HCT116 (cell line): ENCODE measurements around the gene ADAMTS15. TPM values are rescaled to one million over a fixed set of nuclear protein-coding genes. Genes with fewer than 3 reads are reported as not detected.

Source experiments
- ATAC-seq: fragments of 200-7000 bp; cut with Tn5 transposase; 2 replicates; pipeline ENCODE4 v1.9.1; 2020; ENCODE audit warnings: mild to moderate bottlenecking, moderate library complexity
- BruUV-seq: library from RNA; stranded (reverse); fragments of 400-500 nt; replicated peaks from 2 replicates; lab custom pipeline; 2021; lab: Mats Ljungman, UMichigan
- CTCF ChIA-PET: fragments of 300-600 bp; sonication (Branson Sonifier 250); formaldehyde crosslinking; loops from one replicate; lab custom pipeline; 2021; ENCODE audit warnings: antibody characterized with exemption; lab: Charles Lee
- POLR2A ChIA-PET: fragments of 300-600, 350-600 bp; sonication (Branson Sonifier 250); formaldehyde crosslinking; loops from one replicate; lab custom pipeline; 2021; ENCODE audit warnings: antibody characterized with exemption; lab: Charles Lee
- RAD21 ChIA-PET, 2 experiments: fragments of 300-600 bp; sonication (Branson Sonifier 250); formaldehyde crosslinking; loops; one replicate each; lab custom pipeline; 2023; ENCODE audit warnings: low total read pairs in 2 of 2; ENCODE audit not compliant: uncharacterized antibody in 2 of 2, unreplicated experiment in 2 of 2, low non-redundant PET in 1 of 2; lab: Charles Lee
- DNase-seq: peaks from one replicate; pipeline ENCODE4 v3.0.0-alpha.2; 2010; ENCODE audit warnings: low read depth, low spot score
- H2AFZ ChIP-seq: fragments of 200-600 bp; shearing (Covaris generic), sonication (generic); 2 replicates; pipeline ENCODE4 v1.6.1; 2017; ENCODE audit warnings: low read depth, mixed run types, mixed read lengths, antibody characterized with exemption, low read length; ENCODE audit not compliant: poor library complexity, severe bottlenecking
- H3K27ac ChIP-seq: 2 replicates; pipeline ENCODE4 v1.5.1; 2012; ENCODE audit warnings: low read depth, low read length
- H3K27me3 ChIP-seq: fragments of 200-600 bp; sonication (generic); 2 replicates; pipeline ENCODE4 v1.6.1; 2016; ENCODE audit warnings: mixed run types, low read length, mixed read lengths; ENCODE audit not compliant: insufficient read depth
- H3K36me3 ChIP-seq, 2 experiments: fragments of 200-500 bp in 1 of 2; fragments of 200-600 bp in 1 of 2; sonication (Bioruptor generic) in 1 of 2; sonication (generic) in 1 of 2; 2 replicates each; pipeline versions ENCODE4 v1.5.1 to v1.6.1; 2014 to 2016; ENCODE audit warnings: low read length in 2 of 2, inconsistent platforms in 1 of 2, mixed read lengths in 1 of 2, mixed run types in 1 of 2; ENCODE audit not compliant: insufficient read depth in 2 of 2, control insufficient read depth in 1 of 2
- H3K4me1 ChIP-seq, 2 experiments: fragments of 200-600 bp in 1 of 2; sonication (generic) in 1 of 2; 2 replicates each; pipeline versions ENCODE4 v1.5.1 to v1.6.1; 2012 to 2017; ENCODE audit warnings: low read length in 2 of 2, inconsistent platforms in 1 of 2, mild to moderate bottlenecking in 1 of 2, mixed read lengths in 1 of 2, mixed run types in 1 of 2, moderate library complexity in 1 of 2; ENCODE audit not compliant: insufficient read depth in 2 of 2, control insufficient read depth in 1 of 2
- H3K4me2 ChIP-seq: fragments of 200-600 bp; sonication (generic); 2 replicates; pipeline ENCODE4 v1.6.1; 2017; ENCODE audit warnings: mixed run types, low read length, mixed read lengths
- H3K4me3 ChIP-seq, 2 experiments: fragments of 200-600 bp in 1 of 2; sonication (generic) in 1 of 2; replicated peaks in 1 of 2; 2 replicates each; pipeline ENCODE4 v1.5.1; 2011 to 2016; ENCODE audit warnings: low read length in 2 of 2, control low read depth in 1 of 2, low read depth in 1 of 2, mild to moderate bottlenecking in 1 of 2, mixed read lengths in 1 of 2, mixed run types in 1 of 2
- H3K79me2 ChIP-seq: fragments of 200-600 bp; sonication (generic); 2 replicates; pipeline ENCODE4 v1.6.1; 2017; ENCODE audit warnings: mild to moderate bottlenecking, mixed run types, low read length, moderate library complexity, mixed read lengths; ENCODE audit not compliant: insufficient read depth
- H3K9ac ChIP-seq: fragments of 200-600 bp; sonication (generic); 2 replicates; pipeline ENCODE4 v1.6.1; 2016; ENCODE audit warnings: low read length, mixed read lengths
- H3K9me2 ChIP-seq: fragments of 200-600 bp; sonication (generic), shearing (Covaris generic); 2 replicates; pipeline ENCODE4 v1.6.1; 2017; ENCODE audit warnings: mixed run types, mild to moderate bottlenecking, moderate library complexity; ENCODE audit not compliant: insufficient read depth
- H3K9me3 ChIP-seq, 2 experiments: fragments of 200-500 bp in 1 of 2; fragments of 200-600 bp in 1 of 2; sonication (Bioruptor generic) in 1 of 2; sonication (generic) in 1 of 2; 2 replicates each; pipeline ENCODE4 v1.6.1; 2014 to 2017; ENCODE audit warnings: low read length in 2 of 2, mixed read lengths in 2 of 2, inconsistent platforms in 1 of 2, low read depth in 1 of 2, mild to moderate bottlenecking in 1 of 2, mixed run types in 1 of 2, moderate library complexity in 1 of 2; ENCODE audit not compliant: control insufficient read depth in 1 of 2, insufficient read depth in 1 of 2
- H4K20me1 ChIP-seq: fragments of 200-600 bp; sonication (generic), shearing (Covaris generic); 2 replicates; pipeline ENCODE4 v1.6.1; 2017; ENCODE audit warnings: mixed run types, mild to moderate bottlenecking, moderate library complexity; ENCODE audit not compliant: insufficient read depth
- CBX3 ChIP-seq: IDR thresholded peaks from 2 replicates; pipeline ENCODE4 v1.6.1; 2012; ENCODE audit warnings: low read depth
- CEBPB ChIP-seq: IDR thresholded peaks from 2 replicates; pipeline ENCODE4 v1.6.1; 2012; ENCODE audit warnings: low read depth
- CTCF ChIP-seq, 3 experiments: fragments of 200-600 bp in 1 of 3; sonication (generic) in 1 of 3; IDR thresholded peaks in 2 of 3; conservative IDR thresholded peaks in 1 of 3; 2 replicates each; pipeline ENCODE4 v1.5.1; 2012 to 2017; ENCODE audit warnings: low read depth in 2 of 3, low read length in 2 of 3, antibody characterized with exemption in 1 of 3, borderline replicate concordance in 1 of 3, control low read depth in 1 of 3, mild to moderate bottlenecking in 1 of 3, mixed read lengths in 1 of 3, mixed run types in 1 of 3, moderate library complexity in 1 of 3; ENCODE audit not compliant: insufficient read depth in 1 of 3
- ELF1 ChIP-seq: IDR thresholded peaks from 2 replicates; pipeline ENCODE4 v1.6.1; 2012; ENCODE audit warnings: low read depth, borderline replicate concordance
- EZH2 ChIP-seq: fragments of 200-600 bp; sonication (generic); IDR thresholded peaks from 2 replicates; pipeline ENCODE4 v1.6.1; 2017; ENCODE audit warnings: antibody characterized with exemption, mixed run types
- JUND ChIP-seq: IDR thresholded peaks from 2 replicates; pipeline ENCODE4 v1.6.1; 2012
- POLR2A ChIP-seq: IDR thresholded peaks from 2 replicates; pipeline ENCODE4 v1.7.0; 2011; ENCODE audit warnings: borderline replicate concordance; ENCODE audit not compliant: insufficient read depth, insufficient read length; ENCODE audit errors: extremely low read depth
- POLR2AphosphoS5 ChIP-seq: IDR thresholded peaks from 2 replicates; pipeline ENCODE4 v1.6.1; 2011; ENCODE audit warnings: mild to moderate bottlenecking, low read depth, low read length, moderate library complexity
- SP1 ChIP-seq: IDR thresholded peaks from 2 replicates; pipeline ENCODE4 v1.6.1; 2012; ENCODE audit warnings: low read depth
- SRF ChIP-seq: IDR thresholded peaks from 2 replicates; pipeline ENCODE4 v1.6.1; 2012; ENCODE audit warnings: low read depth
- ZBTB33 ChIP-seq: IDR thresholded peaks from 2 replicates; pipeline ENCODE4 v1.6.1; 2011; ENCODE audit warnings: mild to moderate bottlenecking, low read length, moderate library complexity; ENCODE audit not compliant: insufficient replicate concordance; ENCODE audit errors: extremely low read depth
- intact Hi-C: fragments of 100-400 bp; cut with micrococcal nuclease; formaldehyde crosslinking; loops from 2 replicates; pipeline ENCODE4 v1.10.0; 2022
- total RNA-seq: library from RNA; stranded (reverse); gene quantifications from one replicate; pipeline ENCODE4 v1.2.1, GENCODE V29; 2021; ENCODE audit not compliant: unreplicated experiment

The ADAMTS15 gene
- total RNA-seq, 1 experiment from 2014 or later, result 0.44 TPM

GRCh38 chr11:130514851-130515250, 66.4 kb downstream of the ADAMTS15 start (continued):
- no peak for TF ChIP-seq CTCF (IDR thresholded peaks at IDR 0.05 in 2 of 3, conservative IDR thresholded peaks at IDR 0.05 in 1 of 3; ENCODE audit: borderline replicate concordance in 1 of 3, insufficient read depth in 1 of 3, low read depth in 2 of 3, low read length in 2 of 3)
- TF ChIP-seq CBX3, result no peak

- TF ChIP-seq SP1 (no peak), ELF1 (no peak), EZH2 (no peak), POLR2A (no peak), CEBPB (no peak), JUND (no peak), SRF (no peak), POLR2AphosphoS5 (no peak), ZBTB33 (no peak)
- ChIA-PET RAD21 (no interaction called here), CTCF (no interaction called here), POLR2A (no interaction called here)
- no TSS peak for BruUV-seq
- ATAC-seq (no peak), DNase-seq (no peak)
- Histone ChIP-seq H3K4me2 (no peak overlapping the region), H3K9ac (no peak overlapping the region), H3K27me3 (no peaks in the 10 kb centered on the region), H4K20me1 (no peaks in the 10 kb centered on the region), H3K9me3 (no peaks in the 10 kb centered on the region), H3K79me2 (no peaks in the 10 kb centered on the region), H3K9me2 (no peaks in the 10 kb centered on the region), H2AFZ (no peak overlapping the region), H3K27ac (no peak overlapping the region), H3K4me3 (no peak overlapping the region), H3K36me3 (no peaks in the 10 kb centered on the region), H3K4me1 (peaks cover 0 to 5% of the 10 kb centered on the region in 2 experiments; a peak in 1 of 4 replicates)
- intact Hi-C loops, result no loop called here
Measured at GRCh38 chr11:130515829-130516553, 67.5 kb downstream of the ADAMTS15 start.
